CD4-positive, alpha-beta memory T cell (primary cell): ENCODE measurements around the gene MYO18B. TPM values are rescaled to one million over a fixed set of nuclear protein-coding genes. Genes with fewer than 3 reads are reported as not detected.

ENCODE experiments used
- CTCF ChIA-PET: fragments of 350-600 bp; sonication (Branson Sonifier 250); formaldehyde crosslinking; loops from one replicate; lab custom pipeline; 2021; ENCODE audit warnings: inconsistent platforms; ENCODE audit not compliant: partially characterized antibody; lab: Charles Lee
- POLR2A ChIA-PET: fragments of 350-600 bp; sonication (Branson Sonifier 250); formaldehyde crosslinking; loops from one replicate; lab custom pipeline; 2021; ENCODE audit not compliant: partially characterized antibody; lab: Charles Lee
- DNase-seq, 5 donors: peaks; one replicate each; pipeline versions ENCODE4 v3.0.0 to v3.0.0-alpha.2; 2020 to 2022; ENCODE audit warnings: mixed read lengths in 1 of 5
- H3K27ac ChIP-seq: one replicate; pipeline ENCODE4 v1.7.0; 2013; ENCODE audit warnings: low read depth, low read length
- H3K27me3 ChIP-seq: 2 replicates; pipeline ENCODE4 v1.7.0; 2013; ENCODE audit warnings: mild to moderate bottlenecking, low read length, moderate library complexity; ENCODE audit not compliant: insufficient read depth
- H3K36me3 ChIP-seq: 2 replicates; pipeline ENCODE4 v1.7.0; 2013; ENCODE audit warnings: mild to moderate bottlenecking, low read length, moderate library complexity; ENCODE audit not compliant: insufficient read depth
- H3K4me1 ChIP-seq: 2 replicates; pipeline ENCODE4 v1.7.0; 2013; ENCODE audit warnings: mild to moderate bottlenecking, low read length, moderate library complexity; ENCODE audit not compliant: insufficient read depth
- H3K4me3 ChIP-seq, 2 donors: one replicate each; pipeline ENCODE4 v1.7.0; 2013; ENCODE audit warnings: low read length in 2 of 2, mild to moderate bottlenecking in 1 of 2
- H3K9me3 ChIP-seq, 2 donors: one replicate each; pipeline ENCODE4 v1.7.0; 2013; ENCODE audit warnings: low read length in 2 of 2, control low read depth in 1 of 2; ENCODE audit not compliant: control insufficient read depth in 1 of 2
- H3K27ac Mint-ChIP-seq, 7 donors: one replicate each; pipeline ENCODE4 v1.8.0; 2020 to 2021; ENCODE audit warnings: mixed read lengths in 7 of 7, mild to moderate bottlenecking in 6 of 7, inconsistent platforms in 3 of 7, moderate library complexity in 3 of 7
- H3K27me3 Mint-ChIP-seq, 2 donors: one replicate each; pipeline ENCODE4 v1.8.0; 2020 to 2021; ENCODE audit warnings: mixed read lengths in 2 of 2
- H3K36me3 Mint-ChIP-seq, 2 donors: one replicate each; pipeline ENCODE4 v1.8.0; 2020 to 2021; ENCODE audit warnings: mixed read lengths in 2 of 2, inconsistent platforms in 1 of 2, mild to moderate bottlenecking in 1 of 2
- H3K4me1 Mint-ChIP-seq, 4 donors: one replicate each; pipeline ENCODE4 v1.8.0; 2020 to 2021; ENCODE audit warnings: mixed read lengths in 4 of 4, mild to moderate bottlenecking in 1 of 4
- H3K4me3 Mint-ChIP-seq, 8 donors: one replicate each; pipeline ENCODE4 v1.8.0; 2020 to 2021; ENCODE audit warnings: mixed read lengths in 8 of 8, mild to moderate bottlenecking in 7 of 8, moderate library complexity in 6 of 8, inconsistent platforms in 3 of 8
- H3K9me3 Mint-ChIP-seq, 8 donors: one replicate each; pipeline ENCODE4 v1.8.0; 2020 to 2021; ENCODE audit warnings: mixed read lengths in 8 of 8, mild to moderate bottlenecking in 5 of 8, inconsistent platforms in 3 of 8, moderate library complexity in 1 of 8
- intact Hi-C: fragments of 100-400 bp; cut with micrococcal nuclease; formaldehyde crosslinking; loops from one replicate; pipeline ENCODE4 v1.15.1; 2023
- polyA plus RNA-seq, 2 donors: library from polyadenylated mRNA; unstranded; fragments of 300-500 nt; fragmentation: Illumina TruSeq; gene quantifications; one replicate each; pipeline ENCODE4 v1.2.3, GENCODE V29; 2021
- total RNA-seq, 2 experiments: library from RNA; stranded (reverse); gene quantifications; one replicate each; pipeline ENCODE4 v1.2.3, GENCODE V29; 2021

The MYO18B gene
- total and polyA plus RNA-seq, 4 experiments from 2014 or later, result 0.02 to 0.26 (median 0.19) TPM; not detected in 1

DNA sequence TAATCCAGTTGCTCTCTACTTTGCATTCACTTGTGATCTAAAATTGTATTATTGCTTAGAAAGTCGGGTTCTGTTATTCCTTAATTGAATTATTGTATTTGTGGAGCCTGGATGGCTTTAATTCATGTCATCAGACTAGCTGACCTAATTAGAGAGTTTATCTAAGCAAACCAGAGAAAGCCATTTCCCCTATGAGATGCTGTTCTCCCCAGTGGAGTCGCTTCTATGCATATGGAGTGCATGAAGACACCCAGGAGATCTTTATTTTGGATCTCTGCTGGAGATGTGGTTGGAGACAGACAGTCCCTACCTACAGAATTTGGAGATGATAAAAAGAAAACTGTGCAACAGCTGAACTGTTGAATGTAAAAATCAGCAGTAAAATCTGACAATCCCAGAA, 45.2 kb upstream of the MYO18B start:
- H3K36me3 Mint-ChIP-seq, result peaks cover 0 to 3% of the 10 kb centered on the region in 2 donors
- Histone ChIP-seq H3K4me3 (no peak overlapping the region), H3K27ac (no peak overlapping the region), H3K9me3 (no peaks in the 10 kb centered on the region), H3K4me1 (no peaks in the 10 kb centered on the region), H3K36me3 (no peaks in the 10 kb centered on the region), H3K27me3 (no peaks in the 10 kb centered on the region)
- H3K4me1 Mint-ChIP-seq, result no peaks in the 10 kb centered on the region
- CTCF ChIA-PET, result interaction anchor here (1.6 kb wide), 1 partner anchor 10 kb away, joined by 3 read pairs; no protein-coding TSS in a partner anchor
- no peak overlapping the region for H3K4me3 Mint-ChIP-seq
- DNase-seq, result no peak
- intact Hi-C loops, result no loop called here
- POLR2A ChIA-PET, result no interaction called here
- H3K27me3 Mint-ChIP-seq, result no peaks in the 10 kb centered on the region
- H3K27ac Mint-ChIP-seq, result no peak overlapping the region
- H3K9me3 Mint-ChIP-seq, result no peaks in the 10 kb centered on the region

DNA sequence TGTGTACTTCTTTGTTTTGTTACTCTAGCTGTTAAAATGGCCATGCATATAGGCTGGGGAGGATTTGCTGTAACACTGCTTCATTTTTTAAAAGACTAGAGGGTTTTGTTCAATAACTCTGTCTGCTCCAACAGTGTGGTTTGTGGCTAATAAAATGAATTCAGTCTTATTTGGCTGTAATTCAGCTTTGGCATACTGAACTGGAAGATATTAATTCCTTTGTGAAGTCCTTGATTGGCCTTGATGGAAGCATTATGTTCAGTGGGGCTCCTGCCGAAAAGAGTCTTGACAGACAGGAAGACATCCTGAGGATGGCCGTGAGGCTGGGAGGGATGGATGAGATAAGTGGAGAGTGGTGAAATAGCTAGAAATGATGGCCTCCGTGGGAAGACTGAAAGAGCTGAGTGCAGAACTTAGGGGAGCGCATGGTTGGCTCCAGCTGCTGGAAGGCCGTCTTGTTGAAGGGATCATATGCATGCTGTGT, 44.8 kb upstream of the MYO18B start:
- Histone ChIP-seq H3K36me3 (no peaks in the 10 kb centered on the region), H3K27me3 (no peaks in the 10 kb centered on the region), H3K4me1 (no peaks in the 10 kb centered on the region), H3K27ac (no peak overlapping the region), H3K4me3 (no peak overlapping the region), H3K9me3 (no peaks in the 10 kb centered on the region)
- no peak for DNase-seq
- CTCF ChIA-PET, result interaction anchor here (1.6 kb wide), 1 partner anchor 11 kb away, joined by 3 read pairs; no protein-coding TSS in a partner anchor
- Mint-ChIP-seq H3K27ac (no peak overlapping the region), H3K4me1 (no peaks in the 10 kb centered on the region), H3K9me3 (no peaks in the 10 kb centered on the region), H3K36me3 (peaks cover 0 to 3% of the 10 kb centered on the region in 2 donors), H3K27me3 (no peaks in the 10 kb centered on the region), H3K4me3 (no peak overlapping the region)
- intact Hi-C loops, result no loop called here
- POLR2A ChIA-PET, result no interaction called here

DNA sequence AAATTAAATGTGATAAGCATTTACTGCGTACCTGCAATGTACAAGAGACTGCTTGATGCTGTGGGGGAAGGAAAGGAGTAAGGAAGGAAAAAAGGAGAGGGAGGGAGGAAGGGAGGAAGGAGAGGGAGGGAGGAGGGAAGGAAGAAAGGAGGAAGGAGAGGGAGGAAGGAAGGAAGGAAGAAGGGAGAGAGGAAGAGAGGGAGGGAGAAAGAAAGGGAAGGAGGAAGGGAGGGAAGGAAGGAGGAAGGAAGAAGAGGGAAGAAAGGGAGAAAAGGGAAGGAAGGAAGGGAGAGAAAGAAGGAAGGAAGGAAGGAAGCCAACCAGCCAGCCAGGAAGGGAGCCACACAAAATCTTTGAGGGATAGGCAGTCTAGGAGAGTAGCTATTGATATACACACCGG, 44.0 kb upstream of the MYO18B start:
- no peaks in the 10 kb centered on the region for H3K9me3 Mint-ChIP-seq
- H3K36me3 ChIP-seq, result no peaks in the 10 kb centered on the region
- peak overlapping the region in 1 of 7 donors; percentile 66 for H3K27ac Mint-ChIP-seq
- ChIA-PET CTCF (no interaction called here), POLR2A (no interaction called here)
- H3K4me1 Mint-ChIP-seq, result peaks cover 0 to 4% (median 2%) of the 10 kb centered on the region in 4 donors
- intact Hi-C loops, result no loop called here
- no peaks in the 10 kb centered on the region for H3K27me3 Mint-ChIP-seq
- peaks cover 0 to 3% of the 10 kb centered on the region in 2 donors for H3K36me3 Mint-ChIP-seq
- H3K27me3 ChIP-seq, result no peaks in the 10 kb centered on the region
- H3K4me3 ChIP-seq, result no peak overlapping the region
- H3K4me3 Mint-ChIP-seq, result no peak overlapping the region
- H3K4me1 ChIP-seq, result no peaks in the 10 kb centered on the region
- DNase-seq, result no peak
- H3K9me3 ChIP-seq, result no peaks in the 10 kb centered on the region
- H3K27ac ChIP-seq, result no peak overlapping the region

DNA sequence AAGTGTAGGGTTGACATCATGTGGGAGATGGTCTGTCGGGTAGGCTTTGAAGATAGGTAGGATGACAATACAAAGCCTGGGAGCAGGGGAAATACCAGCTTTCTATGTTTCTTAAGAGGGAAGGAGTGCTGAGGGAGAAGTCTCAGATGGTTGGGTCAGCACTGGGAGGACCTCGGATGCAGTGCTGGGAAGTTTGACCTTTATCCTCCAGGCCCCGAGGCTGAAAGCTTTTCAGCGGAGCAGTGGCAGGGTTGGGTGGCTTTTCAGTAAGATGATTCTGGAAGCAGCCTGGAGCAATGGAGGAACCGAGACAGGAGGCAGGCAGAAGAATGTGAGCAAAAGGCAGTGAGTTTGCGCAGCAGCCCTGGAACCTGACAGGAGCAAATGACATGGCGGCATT, 43.5 kb upstream of the MYO18B start:
- H3K36me3 ChIP-seq, result no peaks in the 10 kb centered on the region
- DNase-seq, result no peak
- intact Hi-C loops, result no loop called here
- no peaks in the 10 kb centered on the region for H3K9me3 Mint-ChIP-seq
- H3K36me3 Mint-ChIP-seq, result peaks cover 0 to 3% of the 10 kb centered on the region in 2 donors
- POLR2A ChIA-PET, result no interaction called here
- H3K4me1 Mint-ChIP-seq, result peaks cover 0 to 7% (median 3%) of the 10 kb centered on the region in 4 donors
- H3K27ac ChIP-seq, result no peak overlapping the region
- H3K4me1 ChIP-seq, result no peaks in the 10 kb centered on the region
- H3K9me3 ChIP-seq, result no peaks in the 10 kb centered on the region
- CTCF ChIA-PET, result no interaction called here
- H3K27ac Mint-ChIP-seq, result peak overlapping the region in 1 of 7 donors; percentile 66
- no peak overlapping the region for H3K4me3 Mint-ChIP-seq
- H3K27me3 ChIP-seq, result no peaks in the 10 kb centered on the region
- no peak overlapping the region for H3K4me3 ChIP-seq
- H3K27me3 Mint-ChIP-seq, result no peaks in the 10 kb centered on the region

DNA sequence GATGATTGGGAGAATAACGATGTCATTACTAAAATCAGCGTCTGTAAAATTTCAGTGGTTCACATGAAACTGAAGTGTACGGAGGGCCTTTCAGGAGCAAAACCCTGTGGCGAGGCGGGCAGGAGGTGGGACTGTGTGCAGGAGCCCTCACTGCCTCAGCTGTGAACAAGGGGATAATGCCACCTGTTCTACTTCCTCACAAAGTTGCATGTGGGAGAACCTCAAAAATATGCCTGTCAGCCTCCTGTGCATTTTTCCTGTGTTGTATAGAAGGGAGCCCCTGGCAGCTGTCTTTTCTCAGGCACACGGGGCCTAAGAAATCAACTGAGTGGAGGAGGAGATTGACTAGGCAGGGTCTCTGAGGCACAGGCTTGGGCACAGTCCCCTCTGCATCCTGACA, 43.0 kb upstream of the MYO18B start:
- no peaks in the 10 kb centered on the region for H3K9me3 ChIP-seq
- DNase-seq, result no peak
- no peaks in the 10 kb centered on the region for H3K9me3 Mint-ChIP-seq
- ChIA-PET CTCF (no interaction called here), POLR2A (no interaction called here)
- no peaks in the 10 kb centered on the region for H3K4me1 ChIP-seq
- H3K4me3 Mint-ChIP-seq, result no peak overlapping the region
- H3K4me3 ChIP-seq, result no peak overlapping the region
- no peak overlapping the region for H3K27ac ChIP-seq
- no peak overlapping the region for H3K27ac Mint-ChIP-seq
- intact Hi-C loops, result no loop called here
- H3K27me3 Mint-ChIP-seq, result no peaks in the 10 kb centered on the region
- peaks cover 0 to 3% of the 10 kb centered on the region in 2 donors for H3K36me3 Mint-ChIP-seq
- H3K27me3 ChIP-seq, result no peaks in the 10 kb centered on the region
- peaks cover 0 to 7% (median 3%) of the 10 kb centered on the region in 4 donors for H3K4me1 Mint-ChIP-seq
- no peaks in the 10 kb centered on the region for H3K36me3 ChIP-seq

DNA sequence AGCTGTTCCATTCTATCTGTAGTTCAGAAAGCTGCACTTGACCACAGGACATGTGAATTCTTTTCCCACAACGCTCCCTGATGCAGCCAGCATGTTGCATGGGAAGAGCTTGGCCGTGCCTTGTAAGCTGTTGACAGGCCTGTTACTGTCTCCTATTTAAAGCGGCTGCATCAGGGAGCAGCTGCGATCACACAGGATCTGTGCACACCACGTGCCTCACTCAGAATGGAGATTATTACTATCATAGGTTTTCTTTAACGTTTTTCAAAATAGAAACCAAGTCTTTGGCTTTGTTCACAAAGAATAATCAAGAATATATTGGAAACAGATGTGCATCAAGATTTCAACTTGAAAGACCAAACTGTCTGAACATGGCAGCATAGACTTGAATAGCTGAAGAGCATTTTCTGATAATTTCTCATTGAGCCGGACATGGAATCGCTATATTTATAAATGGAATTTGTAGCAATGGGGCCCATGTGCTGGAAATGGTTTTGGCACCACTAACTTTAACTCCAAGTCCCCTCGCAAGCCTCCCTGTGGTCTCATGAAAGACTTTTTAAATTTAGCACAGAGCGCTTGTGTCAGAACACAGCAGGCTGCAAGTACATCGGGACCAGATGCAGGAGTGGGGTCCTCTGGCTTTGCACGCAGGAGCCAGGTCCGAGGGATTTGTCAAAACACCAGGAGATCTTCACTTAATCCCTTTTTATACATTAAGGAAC, 40.8 kb upstream of the MYO18B start:
- Histone ChIP-seq H3K27me3 (no peaks in the 10 kb centered on the region), H3K4me3 (no peak overlapping the region), H3K27ac (no peak overlapping the region), H3K4me1 (no peaks in the 10 kb centered on the region), H3K36me3 (no peaks in the 10 kb centered on the region), H3K9me3 (no peaks in the 10 kb centered on the region)
- Mint-ChIP-seq H3K36me3 (no peaks in the 10 kb centered on the region), H3K27me3 (no peaks in the 10 kb centered on the region), H3K4me1 (peaks cover 0 to 7% (median 3%) of the 10 kb centered on the region in 4 donors), H3K9me3 (no peaks in the 10 kb centered on the region), H3K27ac (no peak overlapping the region), H3K4me3 (no peak overlapping the region)
- ChIA-PET CTCF (interaction anchor here (1.5 kb wide), 1 partner anchor 254 kb away, joined by 3 read pairs; no protein-coding TSS in a partner anchor), POLR2A (no interaction called here)
- no peak for DNase-seq
- intact Hi-C loops, result loop anchor here (5.0 to 10.0 kb wide), 2 partner anchors 136 to 254 kb away; partner anchors contain the start of gene GRK3

DNA sequence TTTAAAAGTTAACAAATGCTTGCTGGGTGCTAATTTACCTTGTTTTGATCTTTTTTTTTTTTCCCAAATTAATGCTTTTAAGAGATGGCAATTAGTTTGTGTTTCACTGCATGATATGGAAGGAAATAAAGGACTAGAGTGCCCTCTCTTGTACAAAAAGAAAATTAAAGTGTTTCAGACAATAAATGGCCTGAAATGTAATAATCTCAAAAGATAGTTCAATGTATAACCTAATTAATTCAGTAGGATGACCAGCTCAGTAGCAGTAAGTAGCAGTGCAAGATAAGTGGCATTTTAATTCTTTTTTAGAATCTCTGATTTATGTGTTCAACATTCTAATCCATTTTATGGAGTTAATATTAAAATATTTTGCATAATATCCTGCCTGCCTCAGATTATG, 39.9 kb upstream of the MYO18B start:
- Histone ChIP-seq H3K9me3 (no peaks in the 10 kb centered on the region), H3K27ac (no peak overlapping the region), H3K4me3 (no peak overlapping the region), H3K4me1 (no peaks in the 10 kb centered on the region), H3K36me3 (no peaks in the 10 kb centered on the region), H3K27me3 (no peaks in the 10 kb centered on the region)
- H3K4me1 Mint-ChIP-seq, result peaks cover 0 to 7% (median 3%) of the 10 kb centered on the region in 4 donors
- peak overlapping the region in 1 of 7 donors; percentile 37 for H3K27ac Mint-ChIP-seq
- intact Hi-C loops, result loop anchor here (1.0 to 10.0 kb wide), 3 partner anchors 137 to 255 kb away; partner anchors contain the start of gene GRK3
- no peak for DNase-seq
- ChIA-PET CTCF (interaction anchor here (1.2 kb wide), 1 partner anchor 10 kb away, joined by 6 read pairs; no protein-coding TSS in a partner anchor), POLR2A (no interaction called here)
- H3K36me3 Mint-ChIP-seq, result no peaks in the 10 kb centered on the region
- H3K9me3 Mint-ChIP-seq, result no peaks in the 10 kb centered on the region
- H3K4me3 Mint-ChIP-seq, result no peak overlapping the region
- no peaks in the 10 kb centered on the region for H3K27me3 Mint-ChIP-seq
